GM04504 (cell line): ENCODE data around the gene RPN2.

Experiments used
- DNase-seq: peaks from one replicate; pipeline ENCODE4 v3.0.0-alpha.2; 2012; ENCODE audit warnings: low read depth

Gene RPN2

GRCh38 chr20:37243076-37243936 lies 64.2 kb downstream of the RPN2 start:
- no peak for DNase-seq

- DNase-seq, result no peak
Measured at GRCh38 chr20:37243937-37244571, 64.9 kb downstream of the RPN2 start.

GRCh38 chr20:37244572-37244957 lies 65.4 kb downstream of the RPN2 start:
- DNase-seq, result no peak

- no peak for DNase-seq
Measured at GRCh38 chr20:37245216-37246150, 66.4 kb downstream of the RPN2 start.

- DNase-seq, result no peak
Measured at GRCh38 chr20:37246736-37247135, 67.6 kb downstream of the RPN2 start.

GRCh38 chr20:37247547-37247946 lies 68.4 kb downstream of the RPN2 start:
- no peak for DNase-seq

- DNase-seq, result no peak
Measured at GRCh38 chr20:37249304-37249703, 70.2 kb downstream of the RPN2 start.

GRCh38 chr20:37251825-37252477 lies 72.8 kb downstream of the RPN2 start:
- DNase-seq, result no peak

- no peak for DNase-seq
Measured at GRCh38 chr20:37253087-37253486, 74.0 kb downstream of the RPN2 start.

GRCh38 chr20:37254114-37254878 lies 75.2 kb downstream of the RPN2 start:
- no peak for DNase-seq

GRCh38 chr20:37256286-37256685 lies 77.2 kb downstream of the RPN2 start:
- no peak for DNase-seq

GRCh38 chr20:37257530-37257929 lies 78.4 kb downstream of the RPN2 start:
- no peak for DNase-seq

GRCh38 chr20:37257988-37258387 lies 78.9 kb downstream of the RPN2 start:
- no peak for DNase-seq

GRCh38 chr20:37259031-37259430 lies 79.9 kb downstream of the RPN2 start:
- no peak for DNase-seq

GRCh38 chr20:37259865-37260264 lies 80.7 kb downstream of the RPN2 start:
- no peak for DNase-seq

- DNase-seq, result no peak
Measured at GRCh38 chr20:37260923-37261322, 81.8 kb downstream of the RPN2 start.

GRCh38 chr20:37261714-37262113 lies 82.6 kb downstream of the RPN2 start, which contains the start of gene GHRH:
Gene GHRH (minus strand): TSS chr20:37261814. CDS start chr20:37256889, 4,925 bp downstream.
- no peak for DNase-seq

GRCh38 chr20:37262505-37262904 lies 83.4 kb downstream of the RPN2 start:
- DNase-seq, result no peak

GRCh38 chr20:37263686-37264085 lies 84.6 kb downstream of the RPN2 start:
- no peak for DNase-seq

GRCh38 chr20:37265152-37265551 lies 86.0 kb downstream of the RPN2 start:
- DNase-seq, result no peak
